GM12872 (cell line): Measurements from ENCODE around the gene NCBP2L.

Experiments
- TF ChIP-seq, protein P1 (sequence below): IDR thresholded peaks from 3 replicates; pipeline ENCODE4 v1.5.1; 2011; ENCODE audit warnings: low read depth, mild to moderate bottlenecking, low read length, moderate library complexity; ENCODE audit not compliant: insufficient read depth

The NCBP2L gene

DNA sequence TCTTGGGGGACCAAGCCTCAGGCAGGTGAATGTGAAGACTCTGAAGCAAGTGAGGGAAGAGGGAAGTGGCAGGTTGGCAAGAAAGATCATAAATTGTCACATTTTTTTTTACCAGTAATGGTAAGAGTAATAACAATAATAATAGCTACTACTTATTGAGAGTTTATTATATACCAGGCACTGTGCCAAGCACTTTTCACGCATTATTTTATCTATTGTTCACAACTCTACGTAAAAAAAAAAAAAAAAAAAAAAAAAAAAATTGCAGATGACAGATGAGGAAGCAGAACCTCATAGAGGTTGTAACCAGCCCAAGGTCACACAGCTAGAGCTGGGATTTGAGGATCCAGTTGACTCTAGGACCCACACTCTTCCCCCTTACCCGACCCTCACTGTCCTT is 42.9 kb upstream of the NCBP2L start:
- TF ChIP-seq, protein P1, sequence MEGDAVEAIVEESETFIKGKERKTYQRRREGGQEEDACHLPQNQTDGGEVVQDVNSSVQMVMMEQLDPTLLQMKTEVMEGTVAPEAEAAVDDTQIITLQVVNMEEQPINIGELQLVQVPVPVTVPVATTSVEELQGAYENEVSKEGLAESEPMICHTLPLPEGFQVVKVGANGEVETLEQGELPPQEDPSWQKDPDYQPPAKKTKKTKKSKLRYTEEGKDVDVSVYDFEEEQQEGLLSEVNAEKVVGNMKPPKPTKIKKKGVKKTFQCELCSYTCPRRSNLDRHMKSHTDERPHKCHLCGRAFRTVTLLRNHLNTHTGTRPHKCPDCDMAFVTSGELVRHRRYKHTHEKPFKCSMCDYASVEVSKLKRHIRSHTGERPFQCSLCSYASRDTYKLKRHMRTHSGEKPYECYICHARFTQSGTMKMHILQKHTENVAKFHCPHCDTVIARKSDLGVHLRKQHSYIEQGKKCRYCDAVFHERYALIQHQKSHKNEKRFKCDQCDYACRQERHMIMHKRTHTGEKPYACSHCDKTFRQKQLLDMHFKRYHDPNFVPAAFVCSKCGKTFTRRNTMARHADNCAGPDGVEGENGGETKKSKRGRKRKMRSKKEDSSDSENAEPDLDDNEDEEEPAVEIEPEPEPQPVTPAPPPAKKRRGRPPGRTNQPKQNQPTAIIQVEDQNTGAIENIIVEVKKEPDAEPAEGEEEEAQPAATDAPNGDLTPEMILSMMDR, result no peak

GRCh38 chrX:107736781-107737531 is 40.6 kb upstream of the NCBP2L start:
- TF ChIP-seq, protein P1, result no peak

GRCh38 chrX:107738272-107738671 is 39.3 kb upstream of the NCBP2L start:
- TF ChIP-seq, protein P1, result no peak

DNA sequence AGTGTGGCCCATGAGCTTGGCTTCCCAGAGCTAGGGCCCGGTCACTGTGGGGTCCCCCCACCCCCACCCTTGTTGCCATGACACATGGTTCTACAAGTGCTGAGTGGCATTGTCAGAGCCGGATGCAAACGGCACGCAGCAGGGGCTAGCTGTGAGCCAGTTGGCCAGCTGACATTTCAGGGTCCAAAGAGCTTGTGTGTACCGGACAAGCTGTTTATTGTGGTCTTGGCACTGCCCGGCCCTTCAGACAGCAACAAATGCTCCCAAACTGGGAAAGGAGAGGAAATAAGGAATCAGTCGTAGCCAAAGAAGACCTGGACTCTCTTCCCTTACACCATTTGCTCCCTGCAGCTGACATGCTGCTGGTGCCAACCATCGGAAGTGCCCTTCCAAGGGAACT is 38.8 kb upstream of the NCBP2L start:
- TF ChIP-seq, protein P1, result no peak

DNA sequence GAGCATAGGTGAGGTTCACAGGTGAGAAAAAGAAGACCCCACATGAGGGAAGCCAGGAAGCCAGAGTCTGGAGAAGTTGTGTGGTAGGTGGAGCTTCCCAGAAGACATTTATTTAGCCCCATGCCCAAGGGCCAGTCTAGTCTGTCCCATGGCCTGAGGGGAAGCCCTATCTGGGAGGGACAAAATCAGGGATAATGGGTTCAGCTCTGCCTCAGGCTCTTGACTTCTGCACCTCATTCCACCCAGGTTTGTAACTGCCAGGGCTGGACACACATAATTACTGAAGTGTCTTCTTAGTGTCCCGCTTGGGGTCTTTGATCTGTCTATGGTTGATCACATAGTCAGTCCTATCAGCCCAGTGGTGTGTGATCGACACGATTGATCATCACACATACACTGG is 38.0 kb upstream of the NCBP2L start:
- TF ChIP-seq, protein P1, result no peak

- TF ChIP-seq, protein P1, result no peak
These were observed 36.1 kb upstream of the NCBP2L start for GRCh38 chrX:107741404-107741790.

- TF ChIP-seq, protein P1, result no peak
These were observed 34.8 kb upstream of the NCBP2L start for GRCh38 chrX:107742700-107743191.
